Upper lobe of left lung (tissue), 4 donors: ENCODE results near the gene GPR27.

ENCODE experiments used
- POLR2AphosphoS5 ChIP-seq, 2 donors: sonication (generic); formaldehyde crosslinking; IDR thresholded peaks; one replicate each; pipeline ENCODE4 v1.5.1; 2017; ENCODE audit warnings: antibody characterized with exemption in 2 of 2
- TF ChIP-seq, protein P1 (sequence below), 6 experiments: fragments of 450-650 bp in 4 of 6; fragments of 200-600 bp in 2 of 6; sonication (generic) in 2 of 6; IDR thresholded peaks; one replicate each; pipeline ENCODE4 v1.5.1; 2016 to 2019; ENCODE audit warnings: antibody characterized with exemption in 6 of 6

DNA sequence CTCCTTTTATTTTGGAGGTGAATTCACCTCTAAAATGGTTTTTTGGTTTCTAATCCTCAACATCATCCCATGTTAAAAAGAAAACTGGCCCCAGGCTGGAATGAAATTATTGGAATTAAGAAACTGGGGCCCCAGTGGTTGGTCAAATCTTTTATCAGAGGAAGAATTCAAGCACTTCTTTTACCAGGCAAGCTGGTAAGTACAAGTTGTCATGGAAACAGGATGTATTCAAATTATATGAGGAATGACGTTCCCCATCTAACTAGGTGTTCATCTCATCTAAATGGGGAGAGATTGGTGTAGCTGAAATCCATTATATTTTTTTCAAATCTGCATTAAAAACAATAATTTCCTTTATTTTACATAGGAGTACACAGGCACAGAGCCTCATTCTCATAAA is 18.8 kb upstream of the GPR27 start:
- TF ChIP-seq, protein P1, sequence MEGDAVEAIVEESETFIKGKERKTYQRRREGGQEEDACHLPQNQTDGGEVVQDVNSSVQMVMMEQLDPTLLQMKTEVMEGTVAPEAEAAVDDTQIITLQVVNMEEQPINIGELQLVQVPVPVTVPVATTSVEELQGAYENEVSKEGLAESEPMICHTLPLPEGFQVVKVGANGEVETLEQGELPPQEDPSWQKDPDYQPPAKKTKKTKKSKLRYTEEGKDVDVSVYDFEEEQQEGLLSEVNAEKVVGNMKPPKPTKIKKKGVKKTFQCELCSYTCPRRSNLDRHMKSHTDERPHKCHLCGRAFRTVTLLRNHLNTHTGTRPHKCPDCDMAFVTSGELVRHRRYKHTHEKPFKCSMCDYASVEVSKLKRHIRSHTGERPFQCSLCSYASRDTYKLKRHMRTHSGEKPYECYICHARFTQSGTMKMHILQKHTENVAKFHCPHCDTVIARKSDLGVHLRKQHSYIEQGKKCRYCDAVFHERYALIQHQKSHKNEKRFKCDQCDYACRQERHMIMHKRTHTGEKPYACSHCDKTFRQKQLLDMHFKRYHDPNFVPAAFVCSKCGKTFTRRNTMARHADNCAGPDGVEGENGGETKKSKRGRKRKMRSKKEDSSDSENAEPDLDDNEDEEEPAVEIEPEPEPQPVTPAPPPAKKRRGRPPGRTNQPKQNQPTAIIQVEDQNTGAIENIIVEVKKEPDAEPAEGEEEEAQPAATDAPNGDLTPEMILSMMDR (IDR thresholded peaks at IDR 0.05) = no peak
- TF ChIP-seq POLR2AphosphoS5 (IDR thresholded peaks at IDR 0.05) = no peak
